Skin epidermis (tissue), 12 donors: ENCODE measurements around the gene ADK.

Experiments
- H3K27ac ChIP-seq, 21 experiments: fragments of 200-600 bp; sonication (generic) in 11 of 21; one replicate each; pipeline ENCODE4 v1.5.0; 2020; ENCODE audit warnings: mild to moderate bottlenecking in 3 of 21, inconsistent platforms in 2 of 21, moderate library complexity in 2 of 21
- H3K4me3 ChIP-seq, 7 experiments: fragments of 200-600 bp; sonication (generic) in 2 of 7; one replicate each; pipeline ENCODE4 v1.5.0; 2020; ENCODE audit warnings: inconsistent platforms in 2 of 7, mild to moderate bottlenecking in 2 of 7, moderate library complexity in 1 of 7

ADK gene

DNA sequence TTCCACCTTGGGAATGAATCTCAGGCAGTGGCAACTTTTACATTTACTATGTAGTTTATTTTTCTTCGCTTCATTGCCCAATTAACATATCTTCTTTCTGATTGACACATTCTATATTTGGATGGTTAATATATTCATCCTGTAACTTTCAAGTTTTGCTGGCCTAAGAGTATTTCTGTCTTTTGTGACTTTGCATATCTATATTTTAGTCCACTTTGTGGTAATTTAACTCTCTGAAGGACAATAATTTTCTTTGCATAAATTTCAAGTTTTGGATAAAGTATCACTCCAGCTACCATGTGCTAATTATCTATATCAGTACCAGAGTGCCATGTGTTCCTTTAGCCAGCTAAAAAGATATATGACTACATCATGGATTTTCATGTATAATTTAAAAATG lies 523.9 kb downstream of the ADK start:
- H3K4me3 ChIP-seq, result no peak overlapping the region
- no peak overlapping the region for H3K27ac ChIP-seq

DNA sequence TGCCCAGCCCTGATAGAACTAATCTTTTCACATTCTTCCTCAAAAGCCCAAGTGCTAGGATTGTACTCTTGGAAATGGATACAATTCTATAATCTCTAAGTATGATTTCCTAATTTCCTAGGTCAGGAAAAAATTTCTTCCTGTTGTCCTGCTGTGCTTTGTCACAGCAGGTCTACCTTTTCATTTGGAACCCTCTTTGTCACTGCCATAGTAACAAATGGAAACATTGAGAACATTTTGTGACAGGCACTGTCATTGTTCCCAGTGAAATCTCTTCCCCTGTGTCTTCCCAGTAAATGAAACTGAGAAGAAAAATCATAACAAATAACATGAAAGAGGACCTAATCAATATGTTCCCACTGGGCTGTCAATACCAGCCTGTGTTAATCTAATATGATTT lies 524.5 kb downstream of the ADK start:
- Histone ChIP-seq H3K27ac (no peak overlapping the region), H3K4me3 (no peak overlapping the region)

DNA sequence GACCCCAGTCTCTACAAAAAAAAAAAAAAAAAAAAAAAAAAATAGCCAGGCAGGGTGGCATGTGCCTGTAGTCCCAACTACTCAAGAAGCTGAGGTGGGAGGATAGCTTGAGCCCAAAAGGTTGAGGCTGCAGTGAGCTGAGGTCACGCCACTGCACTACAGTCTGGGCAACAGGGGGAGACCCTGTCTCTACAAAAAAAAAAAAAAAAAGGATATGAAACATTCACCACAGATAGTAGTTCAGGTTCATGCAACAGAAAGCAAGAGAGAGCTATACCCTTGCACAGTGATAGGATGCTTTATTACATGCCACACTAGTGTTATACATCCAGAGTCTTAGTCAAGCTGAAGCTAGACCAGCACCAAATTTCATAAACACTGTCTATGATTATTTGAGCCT lies 526.9 kb downstream of the ADK start:
- Histone ChIP-seq H3K27ac (no peak overlapping the region), H3K4me3 (no peak overlapping the region)

DNA sequence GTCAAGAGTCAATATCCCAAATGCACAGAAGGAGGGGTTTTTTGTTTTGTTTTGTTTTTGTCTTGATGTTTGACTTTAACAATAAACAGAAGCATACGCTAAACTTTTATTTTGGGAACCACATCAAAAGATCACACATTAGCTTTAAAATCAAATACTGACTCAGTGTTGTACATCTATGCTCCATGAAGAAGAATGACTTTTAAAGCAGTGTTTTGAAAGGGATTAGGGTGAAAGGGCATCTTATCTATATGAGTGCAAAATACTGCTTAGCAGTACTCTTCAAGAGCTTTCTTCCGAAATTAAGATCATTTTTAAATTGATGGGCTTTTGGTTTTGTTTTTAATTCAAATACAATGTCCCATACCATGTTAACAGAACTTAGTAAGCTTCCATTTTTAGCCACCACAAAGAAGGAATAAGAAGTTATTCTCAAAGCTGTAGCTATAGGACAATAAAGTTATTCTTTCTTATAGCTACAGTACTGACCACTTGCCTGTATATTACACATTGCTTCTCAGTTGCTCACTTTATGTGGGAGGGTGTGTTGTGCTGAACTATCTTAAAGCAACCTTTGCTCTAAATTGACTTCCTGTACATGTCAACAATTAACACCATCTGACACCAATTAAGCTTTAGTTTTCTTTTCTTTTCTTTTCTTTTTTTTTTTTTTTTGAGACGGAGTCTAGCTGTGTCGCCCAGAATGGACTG lies 531.1 kb downstream of the ADK start:
- H3K27ac ChIP-seq, result no peak overlapping the region
- H3K4me3 ChIP-seq, result no peak overlapping the region

DNA sequence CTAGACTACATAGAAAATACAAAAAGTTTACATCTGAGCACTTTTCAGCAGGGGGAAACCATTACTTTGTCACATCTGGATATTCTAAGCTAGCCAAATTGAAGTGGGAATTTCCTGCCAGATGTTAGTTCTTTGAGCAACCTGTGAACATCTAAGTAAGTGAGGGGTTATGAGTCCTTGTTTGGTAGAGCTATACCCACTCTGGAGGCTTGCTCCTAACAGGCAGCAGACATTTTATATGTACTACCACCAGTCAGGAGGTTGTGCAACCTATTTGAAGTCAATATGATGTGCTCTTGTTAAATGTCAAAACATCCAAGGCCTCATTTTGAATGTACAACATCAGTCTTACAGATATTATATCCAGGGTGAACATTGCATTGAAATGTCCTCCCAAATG lies 532.0 kb downstream of the ADK start:
- no peak overlapping the region for H3K27ac ChIP-seq
- H3K4me3 ChIP-seq, result no peak overlapping the region

DNA sequence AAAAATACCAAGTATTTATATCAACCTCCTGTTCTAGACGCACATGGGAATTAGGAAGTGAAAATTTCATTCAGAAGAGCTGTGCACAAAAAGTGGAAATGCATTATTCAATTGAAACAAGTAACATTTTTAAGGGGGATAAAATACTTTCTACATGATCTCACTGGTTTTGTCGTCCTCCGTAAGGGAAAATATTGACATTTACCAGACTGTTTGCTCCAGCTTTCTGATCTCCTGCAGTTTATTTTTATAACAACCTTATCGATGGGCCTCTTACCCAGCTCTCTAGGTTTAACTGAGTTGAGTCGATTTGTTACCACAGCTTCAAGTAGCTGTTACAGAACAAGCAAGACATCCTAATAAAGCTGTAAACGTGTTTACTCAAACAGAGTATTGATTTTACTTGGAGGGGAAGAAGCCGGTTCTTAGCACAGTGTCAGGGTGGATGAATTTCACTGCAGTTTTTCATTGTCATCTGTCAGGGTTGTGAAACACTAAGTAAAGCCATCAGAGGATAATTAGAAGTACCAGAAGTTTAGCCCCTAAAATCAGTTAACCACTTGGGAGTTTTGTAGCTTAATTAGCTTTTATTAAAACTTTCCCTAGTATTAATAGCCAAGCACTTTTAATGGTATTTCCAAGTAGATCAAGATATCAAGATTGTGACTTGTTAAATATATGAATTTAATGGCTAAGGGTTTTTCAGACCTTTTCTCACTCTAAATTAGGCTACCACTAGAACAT lies 532.8 kb downstream of the ADK start:
- H3K27ac ChIP-seq, result no peak overlapping the region

DNA sequence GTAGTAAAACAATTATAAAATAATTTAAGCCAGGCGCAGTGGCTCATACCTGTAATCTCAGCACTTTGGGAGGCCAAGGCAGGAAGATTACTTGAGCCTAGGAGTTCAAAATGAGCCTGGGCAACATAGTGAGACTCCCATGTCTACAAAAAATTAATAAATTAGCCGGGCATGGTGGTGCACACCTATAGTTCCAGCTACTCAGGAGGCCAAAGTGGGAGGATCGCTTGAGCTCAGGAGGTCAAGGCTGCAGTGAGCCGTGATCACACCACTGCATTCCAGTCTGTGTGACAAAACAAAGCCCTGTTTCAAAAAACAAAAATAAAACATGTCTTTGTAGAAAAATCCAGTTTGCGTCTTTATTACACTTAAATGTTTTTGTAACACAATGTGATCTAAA lies 533.4 kb downstream of the ADK start:
- H3K27ac ChIP-seq, result no peak overlapping the region
- H3K4me3 ChIP-seq, result no peak overlapping the region

More for the DNA sequence above, 532.8 kb downstream of the ADK start:
- no peak overlapping the region for H3K4me3 ChIP-seq

DNA sequence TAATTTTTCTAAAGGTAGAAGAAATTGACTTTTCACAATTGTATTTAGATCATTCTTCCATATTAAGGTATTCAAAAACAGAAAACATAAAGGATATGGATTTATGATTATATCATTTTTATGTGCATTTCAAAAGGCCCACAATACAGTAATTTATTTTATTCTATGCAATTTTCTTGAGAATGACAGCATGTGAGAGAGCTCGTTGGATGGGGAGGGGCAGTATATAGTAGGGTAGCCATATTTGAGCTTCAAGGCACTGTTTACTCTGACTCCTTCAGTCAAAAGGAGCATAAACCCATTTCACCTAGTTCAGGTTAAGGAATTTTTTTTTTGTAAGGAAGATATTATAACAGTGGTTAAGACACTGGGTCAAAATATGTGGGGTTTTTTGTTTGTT lies 534.5 kb downstream of the ADK start:
- no peak overlapping the region for H3K4me3 ChIP-seq
- no peak overlapping the region for H3K27ac ChIP-seq

DNA sequence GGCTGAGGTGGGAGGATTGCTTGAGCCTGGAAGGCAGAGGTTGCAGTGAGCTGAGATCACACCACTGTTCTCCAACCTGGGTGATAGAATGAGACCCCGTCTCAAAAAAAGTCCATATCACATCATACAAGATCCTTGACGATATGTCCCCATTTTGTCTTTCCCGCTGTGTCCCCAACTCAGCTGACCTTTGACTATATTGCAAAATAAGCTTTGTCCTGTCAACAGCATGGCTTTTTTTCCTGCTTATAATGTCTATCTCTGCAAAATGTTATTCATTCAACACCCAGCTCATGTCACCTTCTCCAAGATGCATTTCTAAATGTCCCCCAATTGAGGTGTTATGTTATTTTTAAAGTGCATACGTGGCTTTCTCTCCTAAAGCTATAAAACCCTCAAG lies 539.4 kb downstream of the ADK start:
- H3K4me3 ChIP-seq, result no peak overlapping the region
- H3K27ac ChIP-seq, result no peak overlapping the region

DNA sequence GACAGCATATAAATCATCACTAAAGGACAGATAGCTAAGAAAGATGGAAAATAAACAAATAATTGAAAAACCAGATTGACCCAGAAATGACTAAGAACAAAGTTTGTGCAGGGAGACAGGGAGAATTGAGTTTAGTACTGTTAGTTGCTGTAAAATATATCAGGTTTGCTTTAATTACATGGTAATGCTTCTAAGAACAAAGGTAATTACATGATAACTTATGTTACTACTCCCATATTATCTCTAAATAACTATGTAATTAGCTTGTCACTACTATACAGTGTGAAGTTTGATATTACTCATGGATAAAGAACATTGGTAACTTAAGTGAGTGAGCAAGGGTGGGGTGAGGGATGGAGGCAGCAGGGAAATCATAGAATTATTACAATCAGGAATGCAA lies 540.1 kb downstream of the ADK start:
- Histone ChIP-seq H3K27ac (no peak overlapping the region), H3K4me3 (no peak overlapping the region)

DNA sequence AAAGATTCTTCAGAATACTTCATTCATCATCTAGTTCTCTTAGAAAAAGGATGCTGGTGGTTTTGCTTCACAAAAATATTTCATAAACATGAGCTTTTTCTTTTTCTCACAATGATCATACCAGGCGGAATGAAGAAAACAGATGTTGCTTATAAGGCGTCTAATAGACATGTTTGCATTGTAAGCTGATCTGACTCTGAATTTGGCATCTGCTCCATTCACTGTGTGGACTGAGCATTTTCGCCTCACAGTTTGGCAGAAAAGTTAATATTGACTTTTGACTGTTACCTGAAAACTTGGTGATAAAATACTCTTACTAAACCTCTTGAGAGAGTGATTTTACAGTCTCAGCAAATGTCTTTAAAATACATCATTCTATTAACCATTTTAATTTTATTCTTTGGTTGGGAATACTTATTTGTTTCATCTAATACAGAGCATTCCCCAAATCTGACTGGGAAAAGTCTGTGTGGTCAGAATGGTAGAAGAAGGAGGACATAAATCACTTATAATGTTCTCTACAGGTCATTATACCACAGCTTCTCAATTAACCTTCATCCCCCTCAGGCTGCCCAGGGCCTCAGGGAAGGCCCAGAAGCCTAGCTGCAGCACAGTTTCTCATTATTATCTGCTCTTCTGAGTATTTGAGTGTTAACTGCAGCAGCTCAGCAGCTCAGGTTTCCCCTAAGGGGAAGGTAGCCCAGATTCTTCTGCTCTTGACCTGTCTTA lies 553.8 kb downstream of the ADK start:
- Histone ChIP-seq H3K27ac (no peak overlapping the region), H3K4me3 (no peak overlapping the region)

DNA sequence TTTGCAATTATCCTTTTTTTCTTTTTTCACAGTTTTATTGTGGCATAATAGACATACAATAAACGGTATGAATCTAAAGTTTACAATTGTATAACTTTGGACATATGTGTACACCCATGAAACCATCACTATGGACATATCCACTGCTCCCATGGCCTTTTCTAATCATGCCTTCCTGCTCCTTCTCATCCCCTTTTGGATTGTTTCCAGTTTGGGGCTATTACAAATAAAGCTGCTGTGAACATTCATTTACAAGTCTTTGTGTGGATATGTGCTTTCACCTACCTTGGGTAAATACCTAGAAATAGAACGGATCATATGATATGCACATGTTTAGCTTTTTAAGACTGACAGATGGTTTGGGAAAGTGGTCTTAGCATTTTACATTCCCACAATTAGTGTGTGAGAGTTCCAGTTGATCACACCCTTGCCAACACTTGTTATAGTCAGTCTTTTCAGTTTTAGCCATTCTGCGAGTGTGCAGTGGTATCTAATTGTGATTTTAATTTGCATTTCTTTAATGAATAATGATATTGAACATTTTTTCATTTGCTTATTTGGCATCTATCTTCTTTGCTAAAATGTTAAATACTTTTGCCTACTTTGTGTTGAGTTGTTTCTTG lies 554.4 kb downstream of the ADK start:
- Histone ChIP-seq H3K27ac (no peak overlapping the region), H3K4me3 (no peak overlapping the region)

DNA sequence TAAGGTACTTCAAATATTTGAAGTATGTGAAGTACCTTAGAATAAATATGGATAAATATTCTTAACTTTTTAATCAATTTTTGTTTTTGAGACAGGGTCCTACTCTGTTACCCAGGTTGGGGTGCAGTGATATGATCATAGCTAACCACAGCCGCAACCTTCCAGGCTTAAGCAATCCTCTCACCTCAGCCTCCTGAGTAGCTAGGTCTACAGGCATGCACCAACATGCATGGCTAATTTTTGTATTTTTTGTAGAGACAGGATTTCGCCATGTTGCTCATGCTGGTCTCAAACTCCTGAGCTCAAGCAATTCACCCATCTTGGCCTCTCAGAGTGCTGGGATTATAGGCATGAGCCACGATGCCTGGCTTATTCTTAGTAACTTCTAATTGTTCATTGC lies 555.9 kb downstream of the ADK start:
- no peak overlapping the region for H3K4me3 ChIP-seq
- H3K27ac ChIP-seq, result no peak overlapping the region

DNA sequence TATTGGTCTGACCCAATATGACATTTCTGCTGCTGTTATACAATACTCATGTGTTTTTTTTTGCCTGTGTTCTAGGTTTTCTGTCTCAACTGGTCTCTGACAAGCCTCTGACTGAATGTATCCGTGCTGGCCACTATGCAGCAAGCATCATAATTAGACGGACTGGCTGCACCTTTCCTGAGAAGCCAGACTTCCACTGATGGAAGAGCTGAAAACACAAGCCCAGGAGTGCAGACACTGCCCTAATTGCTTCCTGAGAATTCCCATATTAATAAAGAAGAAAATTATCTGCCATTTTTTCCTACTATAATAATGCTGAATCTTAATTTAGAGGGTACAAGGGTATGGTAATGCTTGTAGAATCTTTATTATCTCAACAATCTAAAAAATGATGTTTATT lies 557.2 kb downstream of the ADK start:
- no peak overlapping the region for H3K4me3 ChIP-seq

DNA sequence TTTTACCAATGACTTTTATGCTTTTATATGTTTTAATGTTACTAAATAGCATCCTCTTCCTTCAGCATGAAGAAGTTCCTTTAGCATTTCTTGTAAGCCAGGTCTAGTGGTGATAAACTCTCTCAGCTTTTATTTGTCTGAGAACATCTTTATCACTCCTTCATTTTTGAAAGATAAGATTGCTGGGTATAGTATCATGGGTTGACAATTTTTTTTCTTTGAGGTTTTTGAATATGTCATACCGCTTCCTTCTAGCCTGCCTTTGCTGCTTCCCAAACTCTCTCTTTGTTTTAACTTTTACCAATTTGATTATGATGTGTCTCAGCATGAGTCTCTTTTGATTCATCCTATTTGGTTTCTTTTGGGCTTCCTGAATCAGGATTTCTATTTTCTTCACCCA lies 567.2 kb downstream of the ADK start:
- Histone ChIP-seq H3K4me3 (no peak overlapping the region), H3K27ac (no peak overlapping the region)

More for the DNA sequence above, 557.2 kb downstream of the ADK start:
- no peak overlapping the region for H3K27ac ChIP-seq

DNA sequence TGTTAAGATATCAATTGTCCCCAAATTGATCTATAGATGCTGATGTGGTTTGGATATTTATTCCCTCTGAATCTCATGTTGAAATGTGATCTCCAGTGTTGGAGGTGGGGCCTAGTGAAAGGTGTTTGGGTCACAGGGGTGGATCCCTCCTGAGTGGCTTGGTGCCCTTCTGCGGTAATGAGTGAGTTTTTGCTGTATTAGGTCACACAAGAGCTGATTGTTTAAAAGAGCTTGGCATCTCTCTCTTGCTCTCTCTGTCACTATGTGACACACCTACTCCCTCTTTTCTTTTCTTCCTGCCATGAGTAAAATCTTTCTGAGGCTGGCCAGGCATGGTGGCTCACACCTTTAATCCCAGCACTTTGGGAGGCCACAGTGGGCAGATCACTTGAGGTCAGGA lies 577.2 kb downstream of the ADK start:
- H3K27ac ChIP-seq, result no peak overlapping the region
- no peak overlapping the region for H3K4me3 ChIP-seq

DNA sequence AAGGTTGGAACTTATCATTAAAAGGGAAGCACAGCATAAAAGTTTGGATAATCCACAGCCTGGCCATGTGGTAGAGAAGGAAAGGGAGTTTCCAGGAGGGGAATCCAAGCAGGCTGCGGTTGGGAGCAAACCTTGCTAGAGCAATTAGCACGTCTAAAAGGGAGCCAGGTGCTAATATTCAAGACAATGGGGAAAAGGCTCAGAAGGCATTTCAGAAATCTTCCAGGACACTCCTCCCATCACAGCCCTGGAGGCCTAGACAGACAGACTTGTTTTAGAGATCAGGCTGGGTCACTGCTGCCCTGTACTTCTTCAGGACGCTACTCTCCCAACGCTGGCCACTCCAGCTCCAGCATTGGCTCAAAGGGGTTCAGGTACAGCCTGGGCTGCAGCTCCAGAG lies 579.2 kb downstream of the ADK start:
- Histone ChIP-seq H3K27ac (no peak overlapping the region), H3K4me3 (no peak overlapping the region)

DNA sequence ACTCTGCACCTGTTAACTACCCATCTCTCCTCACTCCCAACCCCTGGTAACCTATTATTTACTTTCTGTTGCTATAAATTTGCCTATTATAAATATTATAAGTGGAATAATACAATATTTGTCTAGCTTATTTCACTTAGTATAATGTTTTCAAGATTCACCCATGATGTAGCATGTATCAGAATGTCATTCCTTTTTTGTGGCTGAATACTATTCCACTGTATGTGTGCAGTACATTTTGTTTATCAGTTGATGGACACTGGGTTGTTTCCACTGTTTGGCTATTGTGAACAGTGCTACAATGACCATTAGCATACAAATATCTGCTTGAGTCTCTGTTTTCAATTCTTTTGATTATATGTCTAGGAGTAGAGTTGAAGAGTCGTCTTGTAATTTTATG lies 582.6 kb downstream of the ADK start:
- H3K4me3 ChIP-seq, result no peak overlapping the region
- H3K27ac ChIP-seq, result no peak overlapping the region

DNA sequence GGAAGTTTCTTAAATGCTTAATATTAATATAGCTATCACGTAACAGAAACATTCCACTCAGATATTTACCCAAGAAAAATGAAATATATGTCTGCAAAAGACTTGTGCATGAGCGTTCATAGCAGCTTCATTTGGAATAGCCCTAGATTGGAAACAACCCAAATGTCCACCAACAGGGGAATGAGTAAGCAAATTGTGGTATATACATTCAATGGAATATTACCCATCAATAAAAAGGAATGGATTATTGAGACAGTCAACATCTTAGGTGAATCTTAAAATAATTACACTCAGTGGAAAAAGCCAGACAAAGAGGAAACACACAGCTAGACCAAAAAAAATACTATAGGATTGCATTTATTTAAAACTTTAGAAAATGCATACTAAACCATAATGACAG lies 585.0 kb downstream of the ADK start:
- no peak overlapping the region for H3K27ac ChIP-seq
- no peak overlapping the region for H3K4me3 ChIP-seq

DNA sequence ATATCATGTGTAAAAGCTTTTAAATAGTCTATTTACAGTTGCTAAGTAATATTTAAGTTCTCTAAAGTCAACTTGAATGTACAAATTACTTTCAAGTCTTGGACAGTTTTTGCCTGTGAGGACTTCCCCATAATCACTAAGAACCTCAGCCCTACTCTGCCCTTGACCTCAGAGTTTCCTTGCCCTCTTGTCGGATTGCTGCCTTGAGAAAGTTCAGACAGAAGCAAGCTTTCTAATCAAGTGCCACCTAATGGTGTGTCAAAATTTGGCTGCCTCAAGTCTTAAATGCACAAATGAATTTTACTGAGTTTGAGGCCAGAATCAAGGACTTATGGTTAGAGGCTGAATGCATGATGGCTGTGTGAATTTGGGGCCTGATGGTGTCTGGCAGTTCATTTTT lies 587.0 kb downstream of the ADK start:
- H3K27ac ChIP-seq, result no peak overlapping the region
- H3K4me3 ChIP-seq, result no peak overlapping the region

DNA sequence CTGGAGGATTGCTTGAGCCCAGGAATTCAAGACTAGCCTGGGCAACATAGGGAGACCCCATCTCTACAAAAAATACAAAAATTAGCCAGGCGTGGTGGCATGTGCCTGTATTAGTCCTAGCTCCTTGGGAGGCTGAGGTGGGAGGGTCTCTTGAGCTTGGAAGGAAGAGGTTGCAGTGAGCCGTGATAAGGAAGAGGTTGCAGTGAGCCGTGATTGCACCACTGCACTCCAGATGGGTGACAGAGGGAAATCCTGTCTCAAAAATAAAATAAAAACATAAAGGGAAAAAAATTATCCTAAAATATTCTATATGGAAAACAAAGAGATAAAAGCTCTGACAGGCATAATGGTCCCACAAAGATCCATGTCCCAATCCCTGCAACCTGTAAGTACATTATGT lies 587.5 kb downstream of the ADK start:
- Histone ChIP-seq H3K27ac (no peak overlapping the region), H3K4me3 (no peak overlapping the region)
